Measurements from ENCODE around the gene PIK3C3. TPM values are rescaled to one million over a fixed set of nuclear protein-coding genes. Genes with fewer than 3 reads are reported as not detected.

The PIK3C3 gene
- polyA plus RNA-seq, 1 donor from 2014 or later = 42.9 TPM

DNA sequence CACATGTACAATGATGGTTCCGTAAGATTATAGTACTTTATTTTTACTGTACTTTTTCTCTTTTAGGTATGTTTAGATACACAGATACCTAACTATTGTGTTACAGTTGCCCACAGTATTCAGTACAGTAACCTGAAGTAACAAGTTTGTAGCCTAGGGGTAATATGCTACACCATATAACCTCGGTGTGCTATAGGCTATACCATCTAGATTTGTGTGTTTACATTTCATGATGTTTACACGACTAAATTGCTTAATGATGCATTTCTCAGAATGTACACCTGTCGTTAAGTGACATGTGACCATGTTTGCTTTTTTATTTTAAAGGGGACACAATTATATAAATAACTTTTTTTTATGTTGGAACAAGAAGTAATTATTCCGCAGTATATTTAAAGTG lies 34.5 kb downstream of the PIK3C3 start:
- H3F3A ChIP-seq (ENCODE audit: insufficient read depth, low read length, poor library complexity, severe bottlenecking) = no peaks in the 10 kb centered on the region
- TF ChIP-seq POLR2AphosphoS5 (IDR thresholded peaks at IDR 0.05) (no peak), EZH2 (IDR thresholded peaks at IDR 0.05; ENCODE audit: borderline replicate concordance, insufficient read depth, low read length, poor library complexity, severe bottlenecking) (no peak), EP300 (conservative IDR thresholded peaks at IDR 0.05; ENCODE audit: poor library complexity, severe bottlenecking) (no peak)
- H3K4me2 ChIP-seq (ENCODE audit: low read length) = no peak overlapping the region

DNA sequence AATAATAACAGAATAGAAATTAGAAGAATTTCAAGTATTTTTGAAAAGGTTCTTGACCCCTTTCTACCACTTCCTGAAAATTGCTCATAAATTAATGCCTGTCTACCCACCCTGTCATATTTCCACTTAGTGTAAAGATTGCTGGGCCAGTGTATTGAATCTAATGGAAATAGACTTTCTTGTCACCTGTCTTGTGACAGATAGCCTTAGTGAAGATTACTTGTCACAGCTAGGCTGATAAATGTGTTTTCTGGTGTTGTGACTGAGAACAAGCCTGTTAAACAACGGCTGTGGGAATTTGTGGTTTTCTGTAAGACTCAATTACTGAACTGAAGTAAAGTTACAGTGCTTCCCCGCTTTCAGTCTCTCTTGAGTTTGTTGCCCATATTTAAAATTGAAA lies 37.0 kb downstream of the PIK3C3 start:
- Histone ChIP-seq H3K27ac (ENCODE audit: low read length) (peak overlapping the region; percentile 1), H3K4me3 (ENCODE audit: low read length) (no peak overlapping the region), H3K36me3 (ENCODE audit: insufficient read depth, low read length) (no peaks in the 10 kb centered on the region), H3F3A (ENCODE audit: insufficient read depth, low read length, poor library complexity, severe bottlenecking) (no peaks in the 10 kb centered on the region), H3K9me3 (ENCODE audit: low read length) (no peaks in the 10 kb centered on the region), H3K9me2 (ENCODE audit: insufficient read depth, low read length) (no peaks in the 10 kb centered on the region), H2AFZ (ENCODE audit: low read depth, low read length) (no peak overlapping the region), H3K27me3 (ENCODE audit: insufficient read depth, low read depth, low read length) (no peaks in the 10 kb centered on the region), H4K20me1 (ENCODE audit: insufficient read depth) (no peaks in the 10 kb centered on the region), H3K4me2 (ENCODE audit: low read length) (no peak overlapping the region), H3K9ac (ENCODE audit: low read length) (no peak overlapping the region), H3K79me2 (replicated peaks; ENCODE audit: insufficient read depth, low read length) (no peaks in the 10 kb centered on the region)
- peak; percentile 96 for TF ChIP-seq EP300 (conservative IDR thresholded peaks at IDR 0.05; ENCODE audit: poor library complexity, severe bottlenecking)
- TF ChIP-seq POLR2AphosphoS5 (IDR thresholded peaks at IDR 0.05) = peak; percentile 99
- TF ChIP-seq SMC3 (conservative IDR thresholded peaks at IDR 0.05; ENCODE audit: poor library complexity) = no peak
- TF ChIP-seq, protein P1, sequence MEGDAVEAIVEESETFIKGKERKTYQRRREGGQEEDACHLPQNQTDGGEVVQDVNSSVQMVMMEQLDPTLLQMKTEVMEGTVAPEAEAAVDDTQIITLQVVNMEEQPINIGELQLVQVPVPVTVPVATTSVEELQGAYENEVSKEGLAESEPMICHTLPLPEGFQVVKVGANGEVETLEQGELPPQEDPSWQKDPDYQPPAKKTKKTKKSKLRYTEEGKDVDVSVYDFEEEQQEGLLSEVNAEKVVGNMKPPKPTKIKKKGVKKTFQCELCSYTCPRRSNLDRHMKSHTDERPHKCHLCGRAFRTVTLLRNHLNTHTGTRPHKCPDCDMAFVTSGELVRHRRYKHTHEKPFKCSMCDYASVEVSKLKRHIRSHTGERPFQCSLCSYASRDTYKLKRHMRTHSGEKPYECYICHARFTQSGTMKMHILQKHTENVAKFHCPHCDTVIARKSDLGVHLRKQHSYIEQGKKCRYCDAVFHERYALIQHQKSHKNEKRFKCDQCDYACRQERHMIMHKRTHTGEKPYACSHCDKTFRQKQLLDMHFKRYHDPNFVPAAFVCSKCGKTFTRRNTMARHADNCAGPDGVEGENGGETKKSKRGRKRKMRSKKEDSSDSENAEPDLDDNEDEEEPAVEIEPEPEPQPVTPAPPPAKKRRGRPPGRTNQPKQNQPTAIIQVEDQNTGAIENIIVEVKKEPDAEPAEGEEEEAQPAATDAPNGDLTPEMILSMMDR (IDR thresholded peaks at IDR 0.05; ENCODE audit: poor library complexity, severe bottlenecking) = no peak
- TF ChIP-seq, protein P2, sequence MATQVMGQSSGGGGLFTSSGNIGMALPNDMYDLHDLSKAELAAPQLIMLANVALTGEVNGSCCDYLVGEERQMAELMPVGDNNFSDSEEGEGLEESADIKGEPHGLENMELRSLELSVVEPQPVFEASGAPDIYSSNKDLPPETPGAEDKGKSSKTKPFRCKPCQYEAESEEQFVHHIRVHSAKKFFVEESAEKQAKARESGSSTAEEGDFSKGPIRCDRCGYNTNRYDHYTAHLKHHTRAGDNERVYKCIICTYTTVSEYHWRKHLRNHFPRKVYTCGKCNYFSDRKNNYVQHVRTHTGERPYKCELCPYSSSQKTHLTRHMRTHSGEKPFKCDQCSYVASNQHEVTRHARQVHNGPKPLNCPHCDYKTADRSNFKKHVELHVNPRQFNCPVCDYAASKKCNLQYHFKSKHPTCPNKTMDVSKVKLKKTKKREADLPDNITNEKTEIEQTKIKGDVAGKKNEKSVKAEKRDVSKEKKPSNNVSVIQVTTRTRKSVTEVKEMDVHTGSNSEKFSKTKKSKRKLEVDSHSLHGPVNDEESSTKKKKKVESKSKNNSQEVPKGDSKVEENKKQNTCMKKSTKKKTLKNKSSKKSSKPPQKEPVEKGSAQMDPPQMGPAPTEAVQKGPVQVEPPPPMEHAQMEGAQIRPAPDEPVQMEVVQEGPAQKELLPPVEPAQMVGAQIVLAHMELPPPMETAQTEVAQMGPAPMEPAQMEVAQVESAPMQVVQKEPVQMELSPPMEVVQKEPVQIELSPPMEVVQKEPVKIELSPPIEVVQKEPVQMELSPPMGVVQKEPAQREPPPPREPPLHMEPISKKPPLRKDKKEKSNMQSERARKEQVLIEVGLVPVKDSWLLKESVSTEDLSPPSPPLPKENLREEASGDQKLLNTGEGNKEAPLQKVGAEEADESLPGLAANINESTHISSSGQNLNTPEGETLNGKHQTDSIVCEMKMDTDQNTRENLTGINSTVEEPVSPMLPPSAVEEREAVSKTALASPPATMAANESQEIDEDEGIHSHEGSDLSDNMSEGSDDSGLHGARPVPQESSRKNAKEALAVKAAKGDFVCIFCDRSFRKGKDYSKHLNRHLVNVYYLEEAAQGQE (IDR thresholded peaks at IDR 0.05; ENCODE audit: borderline replicate concordance) = peak; percentile 72

More for the DNA sequence above, 34.5 kb downstream of the PIK3C3 start:
- Histone ChIP-seq H3K79me2 (replicated peaks; ENCODE audit: insufficient read depth, low read length) (no peaks in the 10 kb centered on the region), H3K9me3 (ENCODE audit: low read length) (no peaks in the 10 kb centered on the region), H2AFZ (ENCODE audit: low read depth, low read length) (no peak overlapping the region), H3K4me3 (ENCODE audit: low read length) (no peak overlapping the region), H3K27ac (ENCODE audit: low read length) (no peak overlapping the region), H3K9ac (ENCODE audit: low read length) (no peak overlapping the region), H3K9me2 (ENCODE audit: insufficient read depth, low read length) (no peaks in the 10 kb centered on the region), H3K36me3 (ENCODE audit: insufficient read depth, low read length) (no peaks in the 10 kb centered on the region), H3K27me3 (ENCODE audit: insufficient read depth, low read depth, low read length) (no peaks in the 10 kb centered on the region), H4K20me1 (ENCODE audit: insufficient read depth) (no peaks in the 10 kb centered on the region)

DNA sequence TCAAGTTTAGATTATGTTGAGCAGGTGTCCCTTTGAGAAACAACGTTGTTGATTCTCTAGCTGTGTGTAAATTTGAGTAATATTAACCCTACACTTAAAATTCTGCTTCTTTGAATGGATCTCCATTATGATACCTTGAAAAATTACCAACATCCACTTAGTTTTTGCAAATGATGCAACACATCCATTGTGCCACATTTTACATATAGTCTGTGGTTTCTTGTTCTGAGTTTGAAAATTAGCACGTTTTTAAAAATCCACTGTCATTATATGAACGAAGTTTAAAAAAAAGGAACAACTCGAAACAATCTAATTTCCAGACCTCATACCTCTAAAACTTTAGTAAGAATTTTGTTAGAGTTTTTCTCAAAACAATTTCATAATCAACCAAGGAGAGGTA lies 37.7 kb downstream of the PIK3C3 start:
- Histone ChIP-seq H3K27me3 (ENCODE audit: insufficient read depth, low read depth, low read length) (no peaks in the 10 kb centered on the region), H3K36me3 (ENCODE audit: insufficient read depth, low read length) (no peaks in the 10 kb centered on the region), H3F3A (ENCODE audit: insufficient read depth, low read length, poor library complexity, severe bottlenecking) (no peaks in the 10 kb centered on the region), H2AFZ (ENCODE audit: low read depth, low read length) (no peak overlapping the region), H3K9ac (ENCODE audit: low read length) (no peak overlapping the region), H3K4me3 (ENCODE audit: low read length) (no peak overlapping the region), H3K79me2 (replicated peaks; ENCODE audit: insufficient read depth, low read length) (no peaks in the 10 kb centered on the region), H3K4me2 (ENCODE audit: low read length) (no peak overlapping the region), H3K9me2 (ENCODE audit: insufficient read depth, low read length) (no peaks in the 10 kb centered on the region), H3K9me3 (ENCODE audit: low read length) (no peaks in the 10 kb centered on the region), H4K20me1 (ENCODE audit: insufficient read depth) (no peaks in the 10 kb centered on the region), H3K27ac (ENCODE audit: low read length) (no peak overlapping the region)
- TF ChIP-seq MXI1 (conservative IDR thresholded peaks at IDR 0.05; ENCODE audit: poor library complexity, severe bottlenecking) = no peak
- TF ChIP-seq, protein P1 (IDR thresholded peaks at IDR 0.05; ENCODE audit: poor library complexity, severe bottlenecking) = no peak
- TF ChIP-seq SMC3 (conservative IDR thresholded peaks at IDR 0.05; ENCODE audit: poor library complexity) = no peak
- TF ChIP-seq RAD21 (conservative IDR thresholded peaks at IDR 0.05) = no peak
- no peak for TF ChIP-seq EP300 (conservative IDR thresholded peaks at IDR 0.05; ENCODE audit: poor library complexity, severe bottlenecking)
- TF ChIP-seq, protein P2 (IDR thresholded peaks at IDR 0.05; ENCODE audit: borderline replicate concordance) = no peak
- no peak for TF ChIP-seq EZH2 (IDR thresholded peaks at IDR 0.05; ENCODE audit: borderline replicate concordance, insufficient read depth, low read length, poor library complexity, severe bottlenecking)
- TF ChIP-seq TAF1 (IDR thresholded peaks at IDR 0.05; ENCODE audit: low read depth) = no peak
- TF ChIP-seq POLR2AphosphoS5 (IDR thresholded peaks at IDR 0.05) = no peak

Measured in neural cell (in vitro differentiated cells).